Upper lobe of left lung (tissue), 6 donors: ENCODE measurements around the gene RHBDL1. TPM values are rescaled to one million over a fixed set of nuclear protein-coding genes. Genes with fewer than 3 reads are reported as not detected.

Source experiments
- ATAC-seq, 2 donors: fragments of 200-7000 bp; cut with Tn5 transposase; one replicate each; pipeline ENCODE4 v1.9.1; 2022; ENCODE audit warnings: mild to moderate bottlenecking in 2 of 2, moderate library complexity in 2 of 2; ENCODE audit not compliant: low FRiP score in 2 of 2
- DNase-seq, 2 donors: peaks; one replicate each; pipeline ENCODE4 v3.0.0-alpha.2; 2019 to 2020
- H3K27ac ChIP-seq, 4 donors: fragments of 200-600 bp; sonication (generic); one replicate each; pipeline ENCODE4 v1.5.1; 2016 to 2019
- H3K27me3 ChIP-seq, 4 donors: fragments of 200-600 bp; sonication (generic); one replicate each; pipeline ENCODE4 v1.5.1; 2017 to 2019
- H3K36me3 ChIP-seq, 4 donors: fragments of 200-600 bp; sonication (generic); one replicate each; pipeline ENCODE4 v1.5.1; 2016 to 2019
- H3K4me1 ChIP-seq, 4 donors: fragments of 200-600 bp; sonication (generic); one replicate each; pipeline ENCODE4 v1.5.1; 2018 to 2019
- H3K4me3 ChIP-seq, 4 donors: fragments of 200-600 bp; sonication (generic); one replicate each; pipeline ENCODE4 v1.5.1; 2017 to 2019; ENCODE audit warnings: mild to moderate bottlenecking in 2 of 4, moderate library complexity in 1 of 4
- H3K9me3 ChIP-seq, 4 donors: fragments of 200-600 bp; sonication (generic); one replicate each; pipeline ENCODE4 v1.5.1; 2018 to 2019
- EP300 ChIP-seq, 4 donors: sonication (generic); formaldehyde crosslinking; IDR thresholded peaks; one replicate each; pipeline ENCODE4 v1.5.1; 2017; ENCODE audit warnings: antibody characterized with exemption in 4 of 4, control low read depth in 2 of 4
- POLR2A ChIP-seq, 4 donors: fragments of 450-650 bp; IDR thresholded peaks; one replicate each; pipeline ENCODE4 v1.5.1; 2016 to 2017; ENCODE audit warnings: antibody characterized with exemption in 4 of 4, mild to moderate bottlenecking in 2 of 4
- POLR2AphosphoS5 ChIP-seq, 2 donors: sonication (generic); formaldehyde crosslinking; IDR thresholded peaks; one replicate each; pipeline ENCODE4 v1.5.1; 2017; ENCODE audit warnings: antibody characterized with exemption in 2 of 2
- WGBS, 2 donors: methylation state at CpG; one replicate each; pipeline ENCODE4 v1.1.5; 2017 to 2018; 5-methylcytosine and 5-hydroxymethylcytosine counted together
- total RNA-seq, 6 donors: library from RNA; depleted of rRNA in 4 of 6; stranded (reverse); fragments of >200 nt in 4 of 6; gene quantifications; one replicate each; pipeline versions ENCODE4 v1.1.0 to v1.2.1, GENCODE V29; 2016 to 2021
- TF ChIP-seq, protein P1 (sequence below), 6 experiments: fragments of 450-650 bp in 4 of 6; fragments of 200-600 bp in 2 of 6; sonication (generic) in 2 of 6; IDR thresholded peaks; one replicate each; pipeline ENCODE4 v1.5.1; 2016 to 2019; ENCODE audit warnings: antibody characterized with exemption in 6 of 6
- donor health status: DM: no; HTN: no; CAD: no; lungs with moderate emphysema.
- donor health status: DM: no; HTN: yes; CAD: no; lungs with severe emphysema.

RHBDL1 gene
- total RNA-seq, 6 donors from 2014 or later = 0.59 to 2.1 (median 0.76) TPM; not detected in 1

DNA sequence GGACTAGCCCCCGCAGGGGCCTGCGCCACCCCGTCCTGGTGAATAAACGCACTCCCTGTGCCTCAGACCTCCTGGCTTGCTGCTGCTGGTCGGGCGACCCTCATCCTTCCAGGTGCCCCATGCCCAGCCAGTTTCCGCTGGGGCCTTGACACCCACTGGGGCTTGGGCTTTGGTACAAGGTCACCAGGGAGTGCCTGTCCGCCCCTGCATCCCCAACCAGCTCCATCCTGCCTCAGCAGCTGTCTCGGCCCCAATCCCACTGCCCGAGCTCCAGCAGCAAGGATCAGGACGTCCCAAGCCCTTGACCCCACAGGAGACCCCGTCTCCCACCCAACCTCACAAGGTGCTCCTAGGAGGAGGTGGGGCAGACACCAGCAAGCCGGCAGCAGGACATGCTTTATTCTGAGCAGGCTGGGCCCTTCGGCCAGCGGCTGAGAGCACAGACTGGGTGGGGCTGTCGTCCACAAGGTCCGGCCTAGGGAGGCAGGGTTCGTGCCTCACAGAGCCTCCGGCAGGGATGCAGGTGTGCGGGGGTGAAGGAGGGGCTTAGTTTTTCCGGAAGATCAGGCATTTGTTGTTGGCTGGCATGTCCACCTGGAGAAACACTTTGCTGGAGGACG lies 41.3 kb upstream of the RHBDL1 start:
- Histone ChIP-seq H3K36me3 (peaks cover 0 to 18% (median 15%) of the 10 kb centered on the region in 4 donors), H3K27me3 (no peaks in the 10 kb centered on the region), H3K4me1 (peaks cover 29 to 55% (median 44%) of the 10 kb centered on the region in 4 donors), H3K4me3 (no peak overlapping the region), H3K27ac (no peak overlapping the region), H3K9me3 (no peaks in the 10 kb centered on the region)
- peak in 1 of 2 donors; percentile 61 for DNase-seq
- ATAC-seq = no peak
- no peak for TF ChIP-seq POLR2AphosphoS5 (IDR thresholded peaks at IDR 0.05)
- TF ChIP-seq POLR2A (IDR thresholded peaks at IDR 0.05) = no peak
- TF ChIP-seq EP300 (IDR thresholded peaks at IDR 0.05) = no peak
- TF ChIP-seq, protein P1, sequence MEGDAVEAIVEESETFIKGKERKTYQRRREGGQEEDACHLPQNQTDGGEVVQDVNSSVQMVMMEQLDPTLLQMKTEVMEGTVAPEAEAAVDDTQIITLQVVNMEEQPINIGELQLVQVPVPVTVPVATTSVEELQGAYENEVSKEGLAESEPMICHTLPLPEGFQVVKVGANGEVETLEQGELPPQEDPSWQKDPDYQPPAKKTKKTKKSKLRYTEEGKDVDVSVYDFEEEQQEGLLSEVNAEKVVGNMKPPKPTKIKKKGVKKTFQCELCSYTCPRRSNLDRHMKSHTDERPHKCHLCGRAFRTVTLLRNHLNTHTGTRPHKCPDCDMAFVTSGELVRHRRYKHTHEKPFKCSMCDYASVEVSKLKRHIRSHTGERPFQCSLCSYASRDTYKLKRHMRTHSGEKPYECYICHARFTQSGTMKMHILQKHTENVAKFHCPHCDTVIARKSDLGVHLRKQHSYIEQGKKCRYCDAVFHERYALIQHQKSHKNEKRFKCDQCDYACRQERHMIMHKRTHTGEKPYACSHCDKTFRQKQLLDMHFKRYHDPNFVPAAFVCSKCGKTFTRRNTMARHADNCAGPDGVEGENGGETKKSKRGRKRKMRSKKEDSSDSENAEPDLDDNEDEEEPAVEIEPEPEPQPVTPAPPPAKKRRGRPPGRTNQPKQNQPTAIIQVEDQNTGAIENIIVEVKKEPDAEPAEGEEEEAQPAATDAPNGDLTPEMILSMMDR (IDR thresholded peaks at IDR 0.05) = no peak
- 94 to 97% methylated on average over 6 to 22 of the region's 22 CpGs for WGBS, 2 donors

DNA sequence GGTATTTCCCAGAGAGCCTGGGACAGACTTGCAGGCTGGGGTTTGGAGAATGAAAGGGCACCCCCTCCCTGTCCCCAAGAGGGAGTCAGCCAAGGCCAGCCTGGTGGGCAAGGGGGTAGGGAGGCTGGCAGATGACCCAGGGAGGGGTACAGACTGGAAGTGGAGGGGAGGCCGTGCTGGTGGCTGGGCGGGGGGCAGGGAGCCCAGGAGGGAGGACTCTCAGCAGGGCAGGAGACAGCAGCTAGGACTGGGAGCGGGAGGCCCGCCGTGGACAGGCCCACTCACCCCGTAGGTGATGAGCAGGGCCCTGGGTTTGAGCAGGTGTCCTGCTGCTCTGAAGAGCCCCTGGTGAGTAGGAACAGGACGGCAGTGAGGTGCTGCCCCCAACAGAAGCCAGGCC lies 40.5 kb upstream of the RHBDL1 start:
- H3K36me3 ChIP-seq = peaks cover 0 to 18% (median 15%) of the 10 kb centered on the region in 4 donors
- ATAC-seq (no peak), DNase-seq (peak in 1 of 2 donors; percentile 82)
- peak overlapping the region in 3 of 4 donors; percentile 80 to 92 (median 89) for H3K4me3 ChIP-seq
- TF ChIP-seq, protein P1 (IDR thresholded peaks at IDR 0.05) = no peak
- TF ChIP-seq POLR2A (IDR thresholded peaks at IDR 0.05) (no peak), EP300 (IDR thresholded peaks at IDR 0.05) (no peak), POLR2AphosphoS5 (IDR thresholded peaks at IDR 0.05) (no peak)
- H3K4me1 ChIP-seq = peaks cover 29 to 47% (median 36%) of the 10 kb centered on the region in 4 donors
- no peaks in the 10 kb centered on the region for H3K27me3 ChIP-seq
- no peaks in the 10 kb centered on the region for H3K9me3 ChIP-seq
- 80 to 90% methylated on average over 1 to 7 of the region's 7 CpGs for WGBS, 2 donors
- peak overlapping the region in 2 of 4 donors; percentile 95 to 99 for H3K27ac ChIP-seq

DNA sequence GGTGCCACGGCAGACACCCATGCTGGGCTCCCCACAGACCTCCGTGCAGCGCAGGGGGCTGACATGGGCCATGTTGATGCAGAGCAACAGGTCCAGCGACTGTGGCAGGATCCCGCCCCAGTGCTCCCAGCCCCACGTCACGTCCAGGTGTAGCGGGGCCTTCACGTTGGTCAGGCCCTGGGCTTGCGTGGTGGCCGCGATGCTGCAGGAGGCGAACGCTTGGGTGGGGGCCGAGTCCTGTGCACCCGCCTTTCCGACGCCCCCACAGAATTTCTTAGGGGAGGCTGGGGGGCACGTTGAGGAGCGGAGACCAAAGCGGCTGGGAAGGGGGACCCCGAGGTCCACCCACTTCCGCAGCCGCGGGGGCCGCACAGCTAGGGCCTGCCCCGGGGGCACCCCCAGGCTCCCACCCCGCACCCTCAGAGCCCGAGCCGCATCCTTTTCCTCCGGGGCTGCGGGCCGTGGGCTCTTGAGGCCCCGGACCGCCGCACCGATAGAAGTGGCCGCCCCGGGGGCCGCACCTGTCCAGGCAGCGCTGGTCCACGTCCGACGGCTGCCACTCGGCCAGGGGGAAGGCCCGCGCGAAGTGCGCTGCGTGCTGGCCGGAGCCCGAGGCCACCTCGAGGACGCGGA lies 39.8 kb upstream of the RHBDL1 start:
- H3K9me3 ChIP-seq = no peaks in the 10 kb centered on the region
- WGBS, 2 donors = 6 to 40% methylated on average over 2 to 21 of the region's 55 CpGs
- H3K4me1 ChIP-seq = peaks cover 24 to 45% (median 30%) of the 10 kb centered on the region in 4 donors
- TF ChIP-seq POLR2A (IDR thresholded peaks at IDR 0.05) (peak in 1 of 4 donors; percentile 14), POLR2AphosphoS5 (IDR thresholded peaks at IDR 0.05) (no peak), EP300 (IDR thresholded peaks at IDR 0.05) (no peak)
- TF ChIP-seq, protein P1 (IDR thresholded peaks at IDR 0.05) = no peak
- DNase-seq = peak in 1 of 2 donors; percentile 87
- H3K27me3 ChIP-seq = no peaks in the 10 kb centered on the region
- H3K4me3 ChIP-seq = peak overlapping the region; percentile 80 to 100 (median 90)
- peaks cover 0 to 18% (median 15%) of the 10 kb centered on the region in 4 donors for H3K36me3 ChIP-seq
- no peak for ATAC-seq
- H3K27ac ChIP-seq = peak overlapping the region; percentile 94 to 99 (median 96)

DNA sequence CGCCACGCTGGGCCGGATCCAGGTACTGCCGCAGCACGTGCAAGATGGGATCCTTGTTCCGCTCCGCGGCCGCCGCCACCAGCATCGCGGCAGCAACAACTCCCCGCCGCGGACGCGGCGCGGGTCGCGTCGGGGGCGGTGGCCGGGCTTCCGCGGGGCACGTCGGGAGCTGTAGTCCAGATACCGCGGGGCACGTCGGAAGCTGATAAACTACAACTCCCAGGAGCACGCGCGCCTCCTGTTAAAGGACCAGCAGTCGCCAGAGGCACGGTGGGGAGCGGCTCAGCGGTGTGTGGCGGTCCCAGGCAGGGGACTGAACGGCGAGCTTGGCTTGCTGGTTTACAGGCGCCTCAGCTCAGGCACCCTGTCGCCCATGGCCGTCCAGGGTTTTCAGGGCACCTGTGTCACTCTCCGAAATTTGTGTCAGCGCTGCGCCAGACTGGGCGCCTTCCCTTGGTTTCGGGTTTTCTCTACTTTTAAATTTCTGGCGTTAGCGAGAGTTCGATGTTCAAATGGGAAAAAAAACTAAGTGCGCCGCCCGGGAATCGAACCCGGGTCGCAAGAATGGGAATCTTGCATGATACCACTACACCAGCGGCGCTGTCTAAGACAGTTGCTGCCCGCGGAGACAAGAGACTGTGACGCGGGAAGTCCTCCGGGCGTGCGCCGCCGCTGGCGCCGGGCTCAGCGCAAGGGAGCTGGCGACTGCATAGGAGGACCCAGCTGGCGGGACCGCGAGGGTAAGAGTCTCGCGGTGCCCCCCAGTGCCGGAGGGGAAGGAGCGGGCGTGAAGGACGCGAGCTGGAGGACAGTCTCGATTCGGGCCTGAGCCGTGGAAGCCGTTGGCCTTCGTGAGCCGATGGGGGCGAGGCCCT lies 39.0 kb upstream of the RHBDL1 start, which contains the start of gene METTL26:
TSS of gene METTL26 (minus strand) at position 100 of the 875 bp plus-strand sequence. CDS start at position 85, 15 bp downstream.
- peak; percentile 68 to 78 for TF ChIP-seq POLR2AphosphoS5 (IDR thresholded peaks at IDR 0.05)
- peak in 3 of 4 donors; percentile 60 to 89 (median 75) for TF ChIP-seq POLR2A (IDR thresholded peaks at IDR 0.05)
- TF ChIP-seq, protein P1 (IDR thresholded peaks at IDR 0.05) = peak in 2 of 6 experiments; percentile 43 to 56
- peak in 1 of 4 donors; percentile 66 for TF ChIP-seq EP300 (IDR thresholded peaks at IDR 0.05)
- peak; percentile 97 to 98 for DNase-seq
- Histone ChIP-seq H3K36me3 (peaks cover 0 to 18% (median 15%) of the 10 kb centered on the region in 4 donors), H3K4me3 (peak within 1 kb of the TSS; percentile 80 to 100 (median 90)), H3K27me3 (no peaks in the 10 kb centered on the region), H3K27ac (peak within 1 kb of the TSS; percentile 94 to 99 (median 96)), H3K9me3 (no peaks in the 10 kb centered on the region), H3K4me1 (peaks cover 17 to 45% (median 29%) of the 10 kb centered on the region in 4 donors)
- ATAC-seq = peak; percentile 94 to 95
- WGBS, 2 donors = 0 to 1% methylated on average over 12 to 60 of the region's 91 CpGs
